Measurements from ENCODE around the gene ADAMTS12.

DNA sequence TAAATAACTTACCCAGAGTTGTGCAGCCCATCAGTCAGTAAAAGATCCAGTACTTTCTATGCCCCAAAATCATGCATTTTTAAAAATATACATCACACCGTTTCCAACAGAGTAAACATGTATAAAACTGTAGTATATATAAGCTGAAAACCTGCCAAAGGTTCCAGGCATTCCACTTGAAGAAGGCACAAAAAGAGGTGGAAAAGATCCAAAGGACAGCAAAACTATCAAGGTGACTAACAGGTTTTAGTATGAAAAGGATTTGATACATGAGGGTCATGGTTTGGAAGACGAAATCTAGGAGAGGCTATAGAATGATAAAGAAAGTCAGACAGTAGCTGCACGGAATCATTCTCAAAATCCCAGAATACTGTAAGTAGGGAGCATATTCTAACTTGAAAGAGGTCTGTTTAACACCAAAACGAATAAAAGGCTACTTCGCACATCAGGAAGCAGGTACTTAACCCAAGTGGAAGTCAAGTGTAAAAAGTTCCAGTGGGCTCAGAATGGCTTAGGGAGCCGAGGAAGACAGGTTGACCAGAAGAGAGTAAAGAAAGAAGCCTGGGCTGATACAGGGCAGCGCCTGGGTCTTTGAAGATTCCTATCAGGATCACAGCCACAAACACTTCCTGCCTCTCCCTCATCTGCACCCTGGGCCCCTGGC, 207.2 kb downstream of the ADAMTS12 start:
- TF ChIP-seq, protein P1, sequence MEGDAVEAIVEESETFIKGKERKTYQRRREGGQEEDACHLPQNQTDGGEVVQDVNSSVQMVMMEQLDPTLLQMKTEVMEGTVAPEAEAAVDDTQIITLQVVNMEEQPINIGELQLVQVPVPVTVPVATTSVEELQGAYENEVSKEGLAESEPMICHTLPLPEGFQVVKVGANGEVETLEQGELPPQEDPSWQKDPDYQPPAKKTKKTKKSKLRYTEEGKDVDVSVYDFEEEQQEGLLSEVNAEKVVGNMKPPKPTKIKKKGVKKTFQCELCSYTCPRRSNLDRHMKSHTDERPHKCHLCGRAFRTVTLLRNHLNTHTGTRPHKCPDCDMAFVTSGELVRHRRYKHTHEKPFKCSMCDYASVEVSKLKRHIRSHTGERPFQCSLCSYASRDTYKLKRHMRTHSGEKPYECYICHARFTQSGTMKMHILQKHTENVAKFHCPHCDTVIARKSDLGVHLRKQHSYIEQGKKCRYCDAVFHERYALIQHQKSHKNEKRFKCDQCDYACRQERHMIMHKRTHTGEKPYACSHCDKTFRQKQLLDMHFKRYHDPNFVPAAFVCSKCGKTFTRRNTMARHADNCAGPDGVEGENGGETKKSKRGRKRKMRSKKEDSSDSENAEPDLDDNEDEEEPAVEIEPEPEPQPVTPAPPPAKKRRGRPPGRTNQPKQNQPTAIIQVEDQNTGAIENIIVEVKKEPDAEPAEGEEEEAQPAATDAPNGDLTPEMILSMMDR (IDR thresholded peaks at IDR 0.05) = no peak
- TF ChIP-seq POLR2A (IDR thresholded peaks at IDR 0.05; ENCODE audit: low read depth) = no peak
- TF ChIP-seq EP300 (IDR thresholded peaks at IDR 0.05) = no peak
- no peak for TF ChIP-seq POLR2AphosphoS5 (IDR thresholded peaks at IDR 0.05)
